Measurements from ENCODE around the gene ADD1. TPM values are rescaled to one million over a fixed set of nuclear protein-coding genes. Genes with fewer than 3 reads are reported as not detected.

ADD1 gene
- polyA plus RNA-seq, 1 donor (not counting 4 experiments of a cell fraction or from before 2014, with no cell fraction given), result 109 TPM

- H2AFZ ChIP-seq (ENCODE audit: control insufficient read depth, low read length), result no peak overlapping the region
- no peaks in the 10 kb centered on the region for H4K20me1 ChIP-seq (ENCODE audit: control insufficient read depth, extremely low read depth, insufficient read depth, low read length)
- dilution Hi-C loops (cut with MboI; ENCODE audit: extremely low pct_ligation_motif_present, low sequenced_read_pairs), result no loop called here
- no peaks in the 10 kb centered on the region for H3K27me3 ChIP-seq (ENCODE audit: control insufficient read depth, extremely low read depth, insufficient read depth, low read length)
- no peak for FAIRE-seq
- H3K9me3 ChIP-seq (ENCODE audit: control insufficient read depth, low read depth, low read length), result no peaks in the 10 kb centered on the region
- no peaks in the 10 kb centered on the region for H3K4me1 ChIP-seq (ENCODE audit: control insufficient read depth, extremely low read depth, insufficient read depth, low read length)
- no peak overlapping the region for H3K4me2 ChIP-seq (ENCODE audit: control insufficient read depth, extremely low read depth, insufficient read depth, low read depth, low read length)
- DNase-seq (ENCODE audit: low read depth, low spot score), result no peak
- no peaks in the 10 kb centered on the region for H3K9me1 ChIP-seq (ENCODE audit: control insufficient read depth, extremely low read depth, insufficient read depth, low read length)
- H3K36me3 ChIP-seq (ENCODE audit: control insufficient read depth in 2 of 2, extremely low read depth in 1 of 2, insufficient read depth in 2 of 2, low read length in 2 of 2), result peaks cover 42 to 54% of the 10 kb centered on the region in 2 experiments
- TF ChIP-seq, protein P1, sequence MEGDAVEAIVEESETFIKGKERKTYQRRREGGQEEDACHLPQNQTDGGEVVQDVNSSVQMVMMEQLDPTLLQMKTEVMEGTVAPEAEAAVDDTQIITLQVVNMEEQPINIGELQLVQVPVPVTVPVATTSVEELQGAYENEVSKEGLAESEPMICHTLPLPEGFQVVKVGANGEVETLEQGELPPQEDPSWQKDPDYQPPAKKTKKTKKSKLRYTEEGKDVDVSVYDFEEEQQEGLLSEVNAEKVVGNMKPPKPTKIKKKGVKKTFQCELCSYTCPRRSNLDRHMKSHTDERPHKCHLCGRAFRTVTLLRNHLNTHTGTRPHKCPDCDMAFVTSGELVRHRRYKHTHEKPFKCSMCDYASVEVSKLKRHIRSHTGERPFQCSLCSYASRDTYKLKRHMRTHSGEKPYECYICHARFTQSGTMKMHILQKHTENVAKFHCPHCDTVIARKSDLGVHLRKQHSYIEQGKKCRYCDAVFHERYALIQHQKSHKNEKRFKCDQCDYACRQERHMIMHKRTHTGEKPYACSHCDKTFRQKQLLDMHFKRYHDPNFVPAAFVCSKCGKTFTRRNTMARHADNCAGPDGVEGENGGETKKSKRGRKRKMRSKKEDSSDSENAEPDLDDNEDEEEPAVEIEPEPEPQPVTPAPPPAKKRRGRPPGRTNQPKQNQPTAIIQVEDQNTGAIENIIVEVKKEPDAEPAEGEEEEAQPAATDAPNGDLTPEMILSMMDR (optimal IDR thresholded peaks at IDR 0.05 in 1 of 3, IDR thresholded peaks at IDR 0.05 in 1 of 3, conservative IDR thresholded peaks at IDR 0.05 in 1 of 3; ENCODE audit: extremely low read depth in 1 of 3, insufficient read depth in 2 of 3, low read length in 3 of 3), result no peak
- TF ChIP-seq EZH2 (IDR thresholded peaks at IDR 0.05; ENCODE audit: low read length), result no peak
- H3K79me2 ChIP-seq (ENCODE audit: control insufficient read depth, insufficient read depth, low read length), result no peaks in the 10 kb centered on the region
- no peak overlapping the region for H3K9ac ChIP-seq (ENCODE audit: control insufficient read depth, extremely low read depth, insufficient read depth, low read length)
- H3K27ac ChIP-seq (ENCODE audit: control insufficient read depth, insufficient read depth, low read length), result no peak overlapping the region
- no peak overlapping the region for H3K4me3 ChIP-seq (ENCODE audit: control insufficient read depth in 2 of 3, extremely low read depth in 1 of 3, insufficient read depth in 2 of 3, low read depth in 1 of 3, low read length in 3 of 3)
These were observed 64.2 kb downstream of the ADD1 start for GRCh38 chr4:2907706-2908293.

DNA sequence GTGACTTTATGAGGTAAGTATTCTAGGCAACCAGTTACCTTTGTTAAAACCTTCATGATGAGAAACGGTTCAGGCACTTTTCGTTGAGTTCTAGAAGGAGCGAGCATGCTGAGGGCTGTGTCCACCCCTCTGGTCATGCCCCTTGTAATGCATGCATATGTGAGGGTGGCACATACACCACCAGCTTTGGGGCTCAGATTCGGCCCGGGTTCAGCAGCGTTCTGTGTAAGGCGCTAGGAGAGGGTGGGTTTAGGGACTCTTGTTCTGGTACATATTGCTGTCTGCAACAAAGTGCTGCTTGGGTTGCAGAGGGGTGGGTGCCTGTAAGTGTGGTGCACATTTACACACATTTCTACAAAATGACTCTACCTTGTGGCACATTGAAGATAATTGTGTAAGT, 65.0 kb downstream of the ADD1 start:
- no peak overlapping the region for H3K9ac ChIP-seq (ENCODE audit: control insufficient read depth, extremely low read depth, insufficient read depth, low read length)
- H3K4me3 ChIP-seq (ENCODE audit: control insufficient read depth in 2 of 3, extremely low read depth in 1 of 3, insufficient read depth in 2 of 3, low read depth in 1 of 3, low read length in 3 of 3), result no peak overlapping the region
- H3K36me3 ChIP-seq (ENCODE audit: control insufficient read depth in 2 of 2, extremely low read depth in 1 of 2, insufficient read depth in 2 of 2, low read length in 2 of 2), result peaks cover 43 to 51% of the 10 kb centered on the region in 2 experiments
- H3K27ac ChIP-seq (ENCODE audit: control insufficient read depth, insufficient read depth, low read length), result no peak overlapping the region
- H3K9me1 ChIP-seq (ENCODE audit: control insufficient read depth, extremely low read depth, insufficient read depth, low read length), result no peaks in the 10 kb centered on the region
- no peak overlapping the region for H3K4me2 ChIP-seq (ENCODE audit: control insufficient read depth, extremely low read depth, insufficient read depth, low read depth, low read length)
- dilution Hi-C loops (cut with MboI; ENCODE audit: extremely low pct_ligation_motif_present, low sequenced_read_pairs), result no loop called here
- no peaks in the 10 kb centered on the region for H3K79me2 ChIP-seq (ENCODE audit: control insufficient read depth, insufficient read depth, low read length)
- TF ChIP-seq, protein P1 (optimal IDR thresholded peaks at IDR 0.05 in 1 of 3, IDR thresholded peaks at IDR 0.05 in 1 of 3, conservative IDR thresholded peaks at IDR 0.05 in 1 of 3; ENCODE audit: extremely low read depth in 1 of 3, insufficient read depth in 2 of 3, low read length in 3 of 3), result no peak
- no peak for TF ChIP-seq EZH2 (IDR thresholded peaks at IDR 0.05; ENCODE audit: low read length)
- no peaks in the 10 kb centered on the region for H4K20me1 ChIP-seq (ENCODE audit: control insufficient read depth, extremely low read depth, insufficient read depth, low read length)
- DNase-seq (ENCODE audit: low read depth, low spot score), result no peak
- H3K27me3 ChIP-seq (ENCODE audit: control insufficient read depth, extremely low read depth, insufficient read depth, low read length), result no peaks in the 10 kb centered on the region
- H3K4me1 ChIP-seq (ENCODE audit: control insufficient read depth, extremely low read depth, insufficient read depth, low read length), result no peaks in the 10 kb centered on the region
- no peak overlapping the region for H2AFZ ChIP-seq (ENCODE audit: control insufficient read depth, low read length)
- no peak for FAIRE-seq
- H3K9me3 ChIP-seq (ENCODE audit: control insufficient read depth, low read depth, low read length), result no peaks in the 10 kb centered on the region
